Stimulated activated CD4-positive, alpha-beta T cell treated with anti-CD3 and anti-CD28 coated beads, Interleukin-15, amount 100 ng/mL, for 48 hours (primary cell): ENCODE data around the gene CALML3.

Source experiments
- DNase-seq, 2 donors: peaks; one replicate each; pipeline ENCODE4 v3.0.0-alpha.2; 2020; ENCODE audit warnings: low read depth in 2 of 2

Gene CALML3

DNA sequence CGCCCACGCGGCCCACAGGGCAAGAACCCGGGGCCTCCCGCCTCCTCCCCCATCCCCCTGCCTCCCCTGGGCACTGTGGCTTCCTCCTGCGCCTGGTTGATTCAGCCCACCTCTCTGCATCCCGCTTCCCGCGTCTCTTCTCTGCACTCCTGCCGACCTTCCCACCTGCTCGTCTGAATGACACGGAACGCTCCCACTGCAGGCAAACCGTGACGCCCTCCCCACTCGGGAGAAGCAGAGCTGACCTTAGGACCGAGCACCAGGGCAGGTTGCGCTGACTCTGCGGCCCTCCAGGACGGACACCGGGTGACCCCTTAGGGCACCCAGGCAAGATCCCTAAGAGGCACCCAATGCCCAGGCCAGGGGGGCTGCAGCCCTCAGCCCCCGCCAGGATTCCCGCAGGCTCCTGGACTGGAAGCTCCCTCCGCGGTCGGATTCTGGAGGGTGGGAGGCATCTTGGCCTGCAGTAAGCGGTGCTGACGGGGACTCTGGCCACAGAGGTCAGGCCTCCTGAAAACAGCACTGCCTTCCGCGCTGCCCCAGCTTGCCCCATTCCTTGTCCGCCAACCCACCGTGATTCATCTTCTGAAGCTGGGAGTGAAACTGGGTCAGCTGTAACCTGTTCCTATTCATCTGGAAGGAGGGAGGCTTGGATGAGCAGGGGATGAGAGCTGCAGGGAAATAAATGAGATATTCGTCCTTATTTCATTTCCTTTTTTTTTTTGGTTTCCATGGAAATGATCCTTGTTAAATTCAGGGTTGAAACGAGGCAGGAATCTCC, 990 bp downstream of the CALML3 start:
- DNase-seq = no peak

DNA sequence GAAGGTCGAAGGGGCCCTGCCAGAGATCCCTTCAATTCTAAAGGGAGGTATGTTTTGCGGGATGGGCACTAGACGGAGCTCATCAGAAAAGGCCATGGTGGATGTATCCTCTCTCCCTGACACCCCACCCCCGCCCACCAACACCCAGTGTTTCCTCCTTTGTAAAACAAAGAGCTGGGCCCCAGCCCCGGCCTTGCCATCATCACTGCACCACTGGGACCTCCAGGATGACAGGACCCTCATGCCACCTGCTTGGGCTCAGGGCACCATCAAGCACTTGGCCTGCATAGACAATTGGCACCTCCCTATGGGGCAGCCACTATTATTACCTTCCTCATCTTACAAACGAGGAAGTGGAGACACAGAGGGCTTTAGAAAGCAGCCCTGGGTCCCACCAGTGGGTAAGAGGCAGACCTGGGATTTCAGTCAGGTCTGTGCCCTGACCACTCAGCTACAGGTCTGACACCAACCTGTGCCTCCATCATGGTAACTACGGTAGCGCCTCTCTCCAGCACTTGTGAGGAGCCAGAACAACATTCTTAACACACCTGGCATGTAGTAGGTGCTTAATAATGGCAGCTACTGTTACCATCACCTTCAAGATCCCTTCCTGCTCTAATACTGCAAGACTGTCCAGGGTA, 2.0 kb downstream of the CALML3 start:
- DNase-seq = no peak

DNA sequence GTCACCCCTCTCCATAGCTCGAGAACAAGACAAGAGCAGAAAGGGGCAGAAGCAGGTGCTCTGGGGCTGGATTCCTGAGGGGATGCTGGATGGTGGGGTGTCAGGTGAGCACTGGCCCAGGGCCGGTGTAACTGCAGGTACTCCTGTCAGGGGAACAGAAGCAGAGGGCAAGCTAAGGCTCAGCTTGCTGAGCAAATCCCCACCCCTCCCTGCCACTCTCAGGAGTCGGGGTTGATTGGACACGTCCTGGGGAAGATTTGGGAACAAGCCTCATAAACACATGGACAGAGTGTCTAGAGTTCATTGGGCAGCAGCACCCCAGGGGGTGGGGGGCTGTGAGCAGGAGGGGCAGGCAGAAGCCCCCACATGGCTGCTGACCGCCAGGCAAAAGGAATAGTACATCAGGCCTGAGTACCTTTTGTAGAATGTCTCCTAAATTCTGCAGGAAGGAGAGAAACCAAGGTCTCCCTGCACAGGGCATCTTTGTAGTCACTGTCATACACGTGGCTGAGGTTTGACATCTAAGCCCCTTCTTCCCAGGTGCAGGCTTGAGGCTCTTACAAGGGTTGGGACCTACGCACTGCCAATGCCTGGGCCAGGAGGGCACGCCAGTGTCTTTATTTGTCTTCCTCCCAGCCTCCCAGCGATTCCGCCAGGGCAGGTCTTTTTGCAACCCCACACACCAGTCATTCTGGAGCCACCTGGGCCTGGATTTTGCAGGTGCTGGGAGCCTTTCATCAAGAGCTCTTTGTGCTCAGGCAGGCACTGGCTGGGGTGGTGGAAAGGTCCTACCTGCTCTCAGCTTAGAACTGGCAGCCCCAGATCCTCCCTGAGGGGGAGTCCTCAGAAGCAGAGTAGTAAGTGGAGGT, 2.8 kb downstream of the CALML3 start:
- no peak for DNase-seq

DNA sequence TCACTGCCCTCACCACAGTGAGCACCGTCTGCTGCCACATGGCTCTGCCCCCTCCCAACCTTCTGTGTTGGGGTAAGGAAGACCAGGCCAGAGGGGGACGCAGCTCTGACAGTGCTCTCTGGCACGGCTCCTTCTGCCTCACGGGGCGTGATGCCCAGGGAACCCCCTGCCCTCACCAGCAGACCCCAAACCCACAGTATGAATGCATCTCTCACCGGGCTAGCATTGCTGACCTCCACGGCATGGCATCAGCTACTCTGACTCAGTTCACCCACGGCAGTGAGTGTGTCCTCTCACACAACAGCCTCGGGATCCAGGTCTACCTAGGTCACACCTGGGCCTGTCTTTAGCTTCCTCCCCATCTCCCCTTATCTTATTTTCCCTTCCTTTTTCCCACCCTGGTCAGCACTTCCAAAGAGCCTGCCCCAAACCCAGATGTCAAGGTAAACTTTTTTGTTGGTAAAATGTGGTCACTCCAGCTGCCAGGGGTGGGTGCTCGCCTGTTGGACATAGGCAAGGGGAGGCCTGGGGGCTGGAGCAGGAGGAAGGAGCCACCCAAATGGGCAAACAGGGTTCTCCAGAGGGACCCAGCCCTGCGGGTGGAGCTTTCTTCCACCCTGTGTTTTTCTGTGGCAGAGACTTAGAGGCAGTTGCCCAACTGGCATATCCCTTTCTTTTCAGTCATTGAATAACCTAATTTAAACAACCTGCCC, 4.4 kb downstream of the CALML3 start:
- no peak for DNase-seq

DNA sequence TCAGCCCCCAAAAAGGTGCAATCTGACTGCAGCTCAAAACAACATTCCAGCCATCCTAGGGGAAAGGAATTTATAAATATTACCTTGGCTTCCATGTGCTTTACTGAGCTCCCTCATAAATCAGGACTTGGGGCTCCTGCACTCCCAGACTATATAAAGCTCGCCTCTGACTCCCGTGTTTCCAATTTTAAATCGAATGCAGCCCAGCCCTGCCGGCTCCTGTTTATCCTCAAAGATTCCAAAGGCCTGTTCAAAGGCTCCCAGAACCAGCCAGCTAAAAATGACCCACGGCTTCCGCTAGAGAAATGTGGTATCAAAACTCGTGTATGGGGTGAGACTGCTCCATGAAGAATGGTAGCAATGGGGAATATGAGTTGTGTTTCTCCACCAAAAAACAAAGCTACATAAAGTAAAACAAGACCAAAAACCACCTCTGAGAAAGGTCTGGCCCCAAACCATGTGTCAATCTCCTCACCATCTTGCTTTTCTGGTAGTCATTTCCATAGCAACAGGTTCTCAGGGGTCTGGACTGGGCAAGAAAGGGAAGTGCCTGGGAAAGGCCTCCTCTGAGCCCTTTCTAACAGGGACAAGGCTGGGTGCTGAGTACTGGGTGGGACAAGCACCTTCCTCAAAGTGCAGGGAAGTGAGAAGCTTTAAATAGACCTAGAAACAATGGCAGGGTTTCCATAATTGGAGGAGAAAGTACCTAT, 5.1 kb downstream of the CALML3 start:
- no peak for DNase-seq

DNA sequence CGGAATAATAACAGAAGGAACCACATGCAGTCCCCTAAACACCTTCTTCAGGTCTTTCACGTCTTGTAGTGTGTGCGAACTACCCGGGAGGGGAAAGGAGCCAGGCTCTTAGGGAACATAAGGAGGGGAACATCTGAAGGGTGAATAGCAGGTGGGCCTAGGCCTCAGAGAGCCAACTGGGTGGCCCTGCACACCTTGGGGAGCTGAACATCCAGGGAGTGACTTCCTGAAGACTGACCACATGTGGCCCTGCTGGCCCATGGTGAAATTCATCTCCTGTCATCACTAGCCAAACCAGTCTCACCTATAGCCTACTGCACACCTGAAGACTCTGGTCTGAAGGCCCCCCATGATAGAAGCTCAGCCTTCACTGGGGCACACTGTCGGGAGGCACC, 5.6 kb downstream of the CALML3 start:
- no peak for DNase-seq

DNA sequence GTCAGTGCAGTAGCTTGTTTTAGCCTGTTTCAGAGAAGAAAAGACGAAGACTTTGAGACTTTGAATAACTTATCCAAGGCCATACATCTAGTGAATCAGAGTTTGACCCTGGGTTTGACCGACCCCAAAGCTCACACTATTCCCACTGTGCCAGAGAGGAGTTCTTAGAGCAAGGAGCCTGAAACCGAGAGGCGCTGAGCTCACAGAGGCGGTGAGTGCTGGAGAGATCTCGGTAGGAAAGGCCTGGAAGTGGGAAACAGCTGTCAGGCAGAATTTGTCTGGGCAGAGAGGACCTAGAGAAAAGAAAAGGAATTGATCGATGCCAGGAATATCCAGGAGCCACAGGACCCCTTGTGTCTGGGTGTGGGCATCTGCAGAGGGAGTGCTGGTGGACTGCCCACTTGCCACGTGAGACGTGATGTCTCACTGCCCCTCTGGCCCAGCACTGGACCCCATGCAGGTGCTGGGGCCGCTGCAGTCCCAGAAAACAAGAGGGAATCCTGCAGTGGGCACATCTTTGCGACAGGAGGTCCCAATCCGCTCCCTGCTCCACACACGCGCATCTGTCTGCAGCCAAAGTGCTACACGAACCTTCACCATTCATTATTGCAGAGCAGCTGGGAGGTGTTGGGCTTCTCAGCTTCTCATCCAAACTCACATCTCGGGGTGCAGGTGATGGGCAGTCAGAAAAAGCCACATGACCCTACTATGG, 6.2 kb downstream of the CALML3 start:
- no peak for DNase-seq

DNA sequence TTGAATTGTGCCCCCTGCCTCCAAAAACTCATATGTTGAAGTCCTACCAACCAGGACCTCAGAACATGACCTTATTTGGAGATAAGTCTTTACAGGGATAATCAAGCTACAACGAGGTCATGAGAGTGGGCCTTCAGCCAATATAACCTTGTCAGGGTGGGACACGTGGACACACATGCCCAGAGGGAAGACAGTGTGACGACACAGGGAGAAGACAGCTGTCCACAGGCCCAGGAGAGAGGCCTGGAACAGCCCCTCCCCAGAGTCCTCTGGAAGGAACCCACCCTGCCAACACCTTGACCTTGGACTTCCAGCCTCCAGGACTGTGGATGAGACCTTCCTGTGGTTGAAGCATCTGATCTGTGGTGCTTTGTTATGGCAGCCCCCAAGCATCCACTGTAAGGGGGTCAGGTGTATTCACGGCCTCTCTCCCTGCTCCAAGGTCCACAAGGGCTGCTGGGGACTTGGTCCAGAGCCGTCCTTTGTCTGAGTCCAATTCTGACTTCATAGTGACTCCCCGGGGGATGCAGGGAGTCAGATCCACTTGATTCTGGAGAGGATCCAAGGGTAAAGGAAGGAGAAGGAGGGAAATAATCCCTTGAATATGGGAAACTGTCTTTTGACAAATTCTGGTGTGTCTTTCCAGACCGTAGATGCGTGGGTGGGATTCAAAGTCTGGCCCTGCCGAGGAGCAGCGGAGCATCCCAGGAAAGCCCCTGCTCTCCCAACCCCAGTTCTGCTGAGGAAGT, 7.0 kb downstream of the CALML3 start:
- no peak for DNase-seq

DNA sequence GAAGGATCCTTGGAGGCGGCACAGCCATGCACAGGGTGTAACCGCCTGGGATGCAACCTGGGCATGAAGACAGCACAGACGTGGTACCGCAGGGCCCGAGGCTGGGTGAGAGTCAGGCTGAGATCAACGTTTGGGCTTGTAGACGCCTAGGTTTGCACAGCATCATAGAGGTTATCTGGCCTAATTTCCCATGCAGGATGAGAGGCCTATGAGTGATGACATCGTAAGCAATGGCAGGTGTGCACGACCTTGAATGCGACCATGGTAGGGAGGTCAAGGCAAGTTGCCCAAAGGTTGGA, 7.5 kb downstream of the CALML3 start:
- no peak for DNase-seq

DNA sequence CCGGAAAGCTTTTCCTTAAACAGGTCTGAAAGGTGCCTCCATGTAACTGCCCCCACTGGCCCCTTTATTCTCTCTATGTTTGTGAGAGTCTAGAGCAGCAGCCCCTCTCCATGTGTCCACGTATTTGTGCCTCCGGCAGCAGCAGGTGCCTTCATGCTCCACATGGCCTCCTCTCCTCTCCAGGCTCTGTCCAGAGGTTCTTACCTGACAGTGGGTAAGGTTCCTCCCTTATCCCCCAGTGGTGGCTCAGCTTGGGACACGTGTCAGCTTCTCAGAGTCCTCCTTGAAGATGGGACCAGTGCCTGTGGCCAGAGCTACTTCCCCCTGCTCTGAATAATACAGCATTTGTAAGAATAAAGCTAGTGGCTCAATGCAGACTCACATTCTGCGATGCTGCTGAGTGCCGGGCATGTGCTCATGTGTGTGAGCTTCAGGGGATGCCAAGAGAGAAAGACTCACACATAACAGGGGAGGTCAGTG, 7.9 kb downstream of the CALML3 start:
- no peak for DNase-seq

DNA sequence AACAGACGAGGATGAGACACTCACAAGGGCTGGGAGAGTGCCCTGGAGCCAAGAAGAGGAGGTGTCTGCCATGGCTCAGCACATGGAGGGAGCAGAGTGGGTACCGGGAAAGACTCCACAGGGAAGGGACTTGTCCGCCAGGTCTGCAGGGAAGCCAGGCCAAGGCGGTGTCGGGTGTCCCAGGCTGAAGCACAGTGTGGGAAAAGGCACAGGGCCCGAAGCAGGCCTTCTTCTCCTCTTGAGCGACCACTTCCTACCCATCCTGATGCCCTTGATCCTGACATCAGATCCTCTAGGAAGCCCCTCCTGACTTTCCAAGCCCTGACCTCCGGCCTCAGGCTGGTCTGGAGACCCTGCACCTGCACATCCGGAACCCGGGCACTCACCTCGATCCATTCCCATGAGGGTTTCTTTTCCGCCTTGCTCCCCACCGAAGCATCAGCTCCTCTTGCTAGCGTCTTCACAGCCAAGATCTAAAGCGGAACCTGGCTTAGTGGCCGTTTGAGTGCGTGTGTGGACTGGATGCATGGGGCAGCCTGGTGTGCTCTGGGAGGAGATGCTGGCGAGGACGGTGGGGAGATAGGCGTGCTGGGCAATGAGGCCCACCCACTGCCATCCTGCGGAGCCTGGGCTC, 8.5 kb downstream of the CALML3 start:
- no peak for DNase-seq

DNA sequence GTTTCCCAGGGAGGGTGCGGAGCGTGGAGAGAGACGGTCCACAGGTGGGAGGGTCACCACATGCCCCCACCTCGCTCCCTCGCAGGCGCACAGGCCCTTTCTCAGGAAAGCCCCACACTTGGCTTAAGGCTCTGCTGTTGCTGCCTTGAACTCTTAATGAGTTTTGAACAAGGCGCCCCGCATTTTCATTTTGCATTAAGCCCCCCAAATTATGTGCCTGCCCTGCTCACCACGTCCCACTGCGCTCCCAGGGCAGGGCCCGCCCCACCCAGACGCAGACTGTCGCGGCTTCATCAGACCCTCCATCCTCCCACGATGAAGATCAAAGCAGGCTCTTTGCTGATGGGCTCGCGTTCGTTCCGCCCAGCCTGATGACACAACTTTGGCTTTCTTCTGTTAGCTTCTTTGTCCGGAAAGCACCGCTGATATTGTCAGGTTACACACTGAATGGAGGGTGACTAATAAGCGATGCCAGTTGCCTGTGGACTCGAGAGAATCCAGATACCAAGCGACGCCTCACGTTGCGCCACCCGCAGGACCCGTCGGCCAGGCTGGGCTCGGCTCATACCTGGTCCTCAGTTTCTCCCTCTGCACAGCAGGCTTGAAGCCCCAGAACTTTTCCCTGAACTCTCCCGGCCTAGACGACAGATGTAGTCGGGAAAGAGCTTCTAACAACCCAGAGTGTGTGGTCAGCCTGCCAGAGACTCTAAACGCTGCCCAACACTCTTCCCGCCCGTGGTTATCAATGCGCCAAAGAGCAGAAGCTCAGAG, 9.5 kb downstream of the CALML3 start:
- no peak for DNase-seq

DNA sequence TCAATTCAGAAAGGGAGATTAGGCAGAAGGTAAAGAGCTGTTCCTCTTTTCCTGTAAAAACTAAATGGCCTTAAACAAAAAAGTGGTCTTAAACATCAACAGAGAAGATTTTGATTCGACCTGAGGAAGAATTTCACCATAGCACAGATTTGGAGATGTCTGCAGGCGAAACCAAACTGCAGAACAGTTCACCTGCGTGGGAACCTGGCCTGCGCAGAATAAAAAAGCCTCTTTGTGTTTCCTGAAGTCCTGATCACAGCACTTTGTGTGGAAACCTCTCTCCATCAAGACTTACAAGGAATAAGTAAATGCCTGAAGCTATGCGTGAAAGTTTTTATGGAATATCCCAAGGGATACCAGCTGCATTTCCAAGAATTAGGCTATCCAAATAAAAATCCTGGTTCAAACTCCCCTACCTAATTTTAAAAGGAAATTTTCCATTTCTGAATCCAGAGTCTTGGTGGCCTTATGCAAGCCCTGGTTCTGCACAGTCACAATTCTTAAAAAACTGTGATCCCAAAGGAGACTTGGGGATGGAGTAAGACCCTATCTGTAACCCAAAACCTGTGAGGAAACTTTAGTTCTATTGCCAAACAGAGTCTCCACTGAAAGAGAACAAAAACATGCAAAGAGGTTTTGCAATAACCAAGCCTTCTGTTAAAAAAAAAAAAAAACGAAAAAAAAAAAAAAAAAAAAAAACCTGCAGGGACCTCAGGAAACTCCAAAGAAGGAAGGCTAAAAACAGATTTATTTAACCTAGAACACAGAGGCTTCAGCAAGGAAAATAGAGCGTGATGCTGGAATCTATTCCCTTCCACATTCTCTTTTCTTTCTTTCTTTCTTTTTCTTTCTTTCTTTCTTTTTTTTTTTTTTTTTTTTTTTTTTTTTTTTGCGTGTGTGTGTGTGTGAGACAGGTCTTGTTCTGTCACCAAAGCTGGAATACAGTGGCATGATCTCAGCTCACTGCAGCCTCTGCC, 10.4 kb downstream of the CALML3 start:
- DNase-seq = no peak

DNA sequence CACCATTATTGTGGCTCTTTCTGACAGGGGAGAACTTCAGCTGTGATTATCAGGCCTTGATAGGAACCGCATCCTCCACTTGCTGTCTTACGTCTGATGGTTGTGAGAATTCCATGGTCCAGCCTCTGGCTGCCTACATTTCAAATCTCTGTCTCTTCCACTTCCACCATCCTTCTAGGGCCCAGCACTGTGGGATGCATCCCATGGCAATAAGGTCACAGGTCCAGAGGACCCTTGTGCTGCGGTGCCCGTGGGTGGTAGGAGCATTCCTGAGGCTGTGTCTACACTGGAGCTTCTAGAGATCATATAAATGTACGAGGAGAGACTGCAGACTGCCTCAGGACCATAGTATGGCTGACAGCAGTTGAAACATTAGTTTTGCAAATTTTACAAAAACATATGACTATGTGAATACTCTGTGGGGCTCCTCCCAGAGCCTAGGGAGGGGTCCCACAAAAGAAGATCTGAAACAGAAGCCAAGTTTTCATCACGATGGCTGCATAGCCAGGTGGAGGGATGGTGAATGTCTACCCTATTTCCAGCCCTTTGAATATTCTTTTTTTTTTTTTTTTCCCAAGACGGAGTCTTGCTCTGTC, 11.8 kb downstream of the CALML3 start:
- DNase-seq = no peak

DNA sequence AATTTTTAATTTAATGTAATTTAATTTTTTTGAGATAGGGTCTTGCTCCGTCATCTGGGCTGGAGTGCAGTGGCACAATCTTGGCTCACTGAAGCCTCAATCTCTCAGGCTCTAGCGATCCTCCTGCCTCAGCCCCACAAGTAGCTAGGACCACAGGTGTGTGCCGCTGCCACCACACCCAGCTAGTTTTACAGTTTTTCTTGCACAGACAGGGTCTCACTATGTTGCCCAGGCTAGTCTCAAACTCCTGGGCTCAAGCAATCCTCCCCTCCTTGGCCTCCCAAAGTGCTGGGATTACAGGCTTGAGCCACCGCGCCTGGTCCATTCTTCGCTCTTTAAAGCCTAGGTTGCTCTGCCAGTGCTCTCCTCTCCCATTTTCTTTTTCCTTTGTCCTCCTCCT, 12.9 kb downstream of the CALML3 start:
- no peak for DNase-seq

DNA sequence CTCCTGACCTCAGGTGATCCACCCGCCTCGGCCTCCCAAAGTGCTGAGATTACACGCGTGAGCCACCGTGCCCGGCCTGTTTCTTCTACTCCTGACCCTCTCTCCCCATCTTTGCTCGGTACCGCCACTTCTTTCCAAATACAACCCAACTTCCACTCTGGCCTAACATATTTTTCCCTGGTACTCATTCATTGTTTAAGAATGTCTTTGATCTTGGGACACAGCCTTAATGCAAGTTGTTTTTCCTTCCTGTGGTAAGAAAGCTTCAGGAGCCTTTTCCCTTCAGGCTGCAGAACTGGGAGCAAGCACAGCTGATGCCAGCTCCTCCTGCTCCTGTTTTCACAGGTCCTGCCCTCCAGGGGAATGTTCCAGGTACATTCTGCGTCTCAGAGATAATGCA, 13.7 kb downstream of the CALML3 start:
- no peak for DNase-seq
